ENCODE data around the gene RAD23B.

Gene RAD23B

GRCh38 chr9:107378006-107378405 lies 94.9 kb downstream of the RAD23B start:
- DNase-seq (ENCODE audit: low read depth): no peak
